ENCODE results near the gene TXLNB. TPM values are rescaled to one million over a fixed set of nuclear protein-coding genes. Genes with fewer than 3 reads are reported as not detected.
A peak's percentile ranks its signal among the peaks of the same experiment; 100 is the strongest.

Gene TXLNB
- total and polyA plus RNA-seq, 2 of the 4 experiments (the other 2 are of a cell fraction) = under 0.01 to 0.05 TPM

DNA sequence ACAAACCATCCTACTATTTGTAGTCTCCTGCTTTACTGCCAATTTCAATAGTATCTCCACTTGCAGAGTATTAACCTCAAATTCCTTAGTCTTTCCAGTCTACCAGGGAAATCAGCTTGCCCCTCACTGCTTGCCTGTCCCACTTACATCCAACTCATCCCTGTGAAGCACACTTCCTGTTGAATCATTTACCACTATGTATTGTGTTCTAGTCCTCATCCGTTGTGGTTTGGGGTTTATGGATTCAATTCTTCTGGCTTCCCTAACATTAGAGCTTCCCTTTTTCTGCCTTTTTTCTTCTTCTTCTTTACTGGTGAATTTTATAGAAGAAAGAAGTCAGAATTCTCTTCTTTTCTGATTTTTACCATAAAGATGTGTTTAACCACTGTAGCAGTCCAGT is 5.1 kb upstream of the TXLNB start:
- no peak overlapping the region for H4K91ac ChIP-seq (ENCODE audit: insufficient read depth, low read depth, low read length)
- DNase-seq (peak; percentile 69), ATAC-seq (ENCODE audit: low read depth) (peak; percentile 16; the same call in 1 of the 2 replicates)
- 0 out of 4 replicates have a peak overlapping the region, but pooled peaks of 1 of the 2 experiments have one; percentile 13 for H4K8ac ChIP-seq (ENCODE audit: low read depth in 2 of 2, low read length in 2 of 2)
- H3K4me1 ChIP-seq (ENCODE audit: control insufficient read depth, insufficient read depth, low read length) = peaks cover 4% of the 10 kb centered on the region
- ChIA-PET CTCF (no interaction called here), POLR2A (ENCODE audit: unreplicated experiment) (no interaction called here)
- peak overlapping the region; percentile 27; the same call in 1 of the 2 replicates for H2AK5ac ChIP-seq (ENCODE audit: low read depth, low read length)
- BruUV-seq (replicated peaks) = no TSS peak
- peak overlapping the region; percentile 24; the same call in 1 of the 2 replicates for H3K4ac ChIP-seq (ENCODE audit: low read depth, low read length)
- no peak overlapping the region for H3K23ac ChIP-seq (ENCODE audit: low read depth, low read length)
- in situ Hi-C loops (cut with MboI; ENCODE audit: low sequenced_read_pairs) (no loop called here), intact Hi-C loops (cut with micrococcal nuclease) (no loop called here), dilution Hi-C loops (cut with HindIII; ENCODE audit: low sequenced_read_pairs, unreplicated experiment) (no loop called here)
- H2BK5ac ChIP-seq (ENCODE audit: low read depth, low read length, poor library complexity, severe bottlenecking) = no peak overlapping the region
- no peaks in the 10 kb centered on the region for H4K20me1 ChIP-seq (ENCODE audit: insufficient read depth, low read length)
- H3K36me3 ChIP-seq (ENCODE audit: control insufficient read depth, insufficient read depth, low read length) = no peaks in the 10 kb centered on the region
- no peak overlapping the region for H3K4me2 ChIP-seq (ENCODE audit: low read depth, low read length)
- H3K9me3 ChIP-seq (ENCODE audit: control insufficient read depth, insufficient read depth, low read length) = no peaks in the 10 kb centered on the region
- H2AK9ac ChIP-seq (replicated peaks; ENCODE audit: low read depth, low read length, poor library complexity) = no peak overlapping the region
- H2BK20ac ChIP-seq (ENCODE audit: low read depth, low read length) = peak overlapping the region; percentile 44; the same call in 1 of the 2 replicates
- TF ChIP-seq RAD21 (IDR thresholded peaks at IDR 0.05; ENCODE audit: low read length) (no peak), MAFK (IDR thresholded peaks at IDR 0.05; ENCODE audit: low read depth, low read length) (no peak), MAZ (IDR thresholded peaks at IDR 0.05; ENCODE audit: borderline replicate concordance, low read depth, low read length) (no peak), CHD1 (IDR thresholded peaks at IDR 0.05; ENCODE audit: low read depth, low read length) (no peak), NFE2L2 (IDR thresholded peaks at IDR 0.05; ENCODE audit: low read depth, low read length) (no peak), RCOR1 (IDR thresholded peaks at IDR 0.05; ENCODE audit: insufficient replicate concordance, low read length) (no peak), RFX5 (IDR thresholded peaks at IDR 0.05; ENCODE audit: low read depth, low read length) (no peak), POLR2A (IDR thresholded peaks at IDR 0.05; ENCODE audit: low read depth, low read length) (no peak), MXI1 (IDR thresholded peaks at IDR 0.05; ENCODE audit: borderline replicate concordance, low read depth, low read length) (no peak), FOS (IDR thresholded peaks at IDR 0.05; ENCODE audit: low read depth, low read length) (no peak), BHLHE40 (IDR thresholded peaks at IDR 0.05; ENCODE audit: low read depth, low read length) (no peak), CEBPB (IDR thresholded peaks at IDR 0.05; ENCODE audit: low read depth, low read length) (no peak), SMC3 (IDR thresholded peaks at IDR 0.05; ENCODE audit: low read depth, low read length) (no peak)
- TF ChIP-seq, protein P1, sequence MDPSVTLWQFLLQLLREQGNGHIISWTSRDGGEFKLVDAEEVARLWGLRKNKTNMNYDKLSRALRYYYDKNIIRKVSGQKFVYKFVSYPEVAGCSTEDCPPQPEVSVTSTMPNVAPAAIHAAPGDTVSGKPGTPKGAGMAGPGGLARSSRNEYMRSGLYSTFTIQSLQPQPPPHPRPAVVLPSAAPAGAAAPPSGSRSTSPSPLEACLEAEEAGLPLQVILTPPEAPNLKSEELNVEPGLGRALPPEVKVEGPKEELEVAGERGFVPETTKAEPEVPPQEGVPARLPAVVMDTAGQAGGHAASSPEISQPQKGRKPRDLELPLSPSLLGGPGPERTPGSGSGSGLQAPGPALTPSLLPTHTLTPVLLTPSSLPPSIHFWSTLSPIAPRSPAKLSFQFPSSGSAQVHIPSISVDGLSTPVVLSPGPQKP (IDR thresholded peaks at IDR 0.05; ENCODE audit: borderline replicate concordance, low read depth, low read length) = no peak
- TF ChIP-seq, protein P2, sequence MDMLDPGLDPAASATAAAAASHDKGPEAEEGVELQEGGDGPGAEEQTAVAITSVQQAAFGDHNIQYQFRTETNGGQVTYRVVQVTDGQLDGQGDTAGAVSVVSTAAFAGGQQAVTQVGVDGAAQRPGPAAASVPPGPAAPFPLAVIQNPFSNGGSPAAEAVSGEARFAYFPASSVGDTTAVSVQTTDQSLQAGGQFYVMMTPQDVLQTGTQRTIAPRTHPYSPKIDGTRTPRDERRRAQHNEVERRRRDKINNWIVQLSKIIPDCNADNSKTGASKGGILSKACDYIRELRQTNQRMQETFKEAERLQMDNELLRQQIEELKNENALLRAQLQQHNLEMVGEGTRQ (IDR thresholded peaks at IDR 0.05; ENCODE audit: low read depth, low read length) = no peak
- TF ChIP-seq, protein P3, sequence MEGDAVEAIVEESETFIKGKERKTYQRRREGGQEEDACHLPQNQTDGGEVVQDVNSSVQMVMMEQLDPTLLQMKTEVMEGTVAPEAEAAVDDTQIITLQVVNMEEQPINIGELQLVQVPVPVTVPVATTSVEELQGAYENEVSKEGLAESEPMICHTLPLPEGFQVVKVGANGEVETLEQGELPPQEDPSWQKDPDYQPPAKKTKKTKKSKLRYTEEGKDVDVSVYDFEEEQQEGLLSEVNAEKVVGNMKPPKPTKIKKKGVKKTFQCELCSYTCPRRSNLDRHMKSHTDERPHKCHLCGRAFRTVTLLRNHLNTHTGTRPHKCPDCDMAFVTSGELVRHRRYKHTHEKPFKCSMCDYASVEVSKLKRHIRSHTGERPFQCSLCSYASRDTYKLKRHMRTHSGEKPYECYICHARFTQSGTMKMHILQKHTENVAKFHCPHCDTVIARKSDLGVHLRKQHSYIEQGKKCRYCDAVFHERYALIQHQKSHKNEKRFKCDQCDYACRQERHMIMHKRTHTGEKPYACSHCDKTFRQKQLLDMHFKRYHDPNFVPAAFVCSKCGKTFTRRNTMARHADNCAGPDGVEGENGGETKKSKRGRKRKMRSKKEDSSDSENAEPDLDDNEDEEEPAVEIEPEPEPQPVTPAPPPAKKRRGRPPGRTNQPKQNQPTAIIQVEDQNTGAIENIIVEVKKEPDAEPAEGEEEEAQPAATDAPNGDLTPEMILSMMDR (conservative IDR thresholded peaks at IDR 0.05; ENCODE audit: low read depth, low read length) = no peak
- peak overlapping the region; percentile 51; the same call in 1 of the 2 replicates for H2BK120ac ChIP-seq (ENCODE audit: low read depth, low read length)
- H3K4me3 ChIP-seq (ENCODE audit: insufficient read depth, low read depth, low read length) = no peak overlapping the region
- no peak overlapping the region; the same call in 1 of the 2 replicates for H3K14ac ChIP-seq (replicated peaks; ENCODE audit: low read depth, low read length)
- no peak overlapping the region for H3K9ac ChIP-seq (ENCODE audit: low read depth, low read length)
- 0 out of 2 replicates have a peak, but pooled peaks cover 2% of the 10 kb centered on the region for H3K9me1 ChIP-seq (ENCODE audit: insufficient read depth, low read length)
- H3K27me3 ChIP-seq (ENCODE audit: control insufficient read depth, insufficient read depth, low read length) = no peaks in the 10 kb centered on the region
- H3K18ac ChIP-seq (ENCODE audit: low read depth, low read length) = no peak overlapping the region
- H3K27ac ChIP-seq (ENCODE audit: insufficient read depth, low read length) = no peak overlapping the region
- H2BK15ac ChIP-seq (ENCODE audit: low read depth, low read length) = peak overlapping the region; percentile 67; the same call in 2 of the 3 replicates
- no CpG with 5 or more reads among the region's 1 CpG for WGBS, 2 experiments (ENCODE audit: extremely low coverage in 2 of 2, insufficient read length in 1 of 2)
- no peak overlapping the region for H3K56ac ChIP-seq (ENCODE audit: extremely low read depth, insufficient read depth, low read length)
- H4K5ac ChIP-seq (ENCODE audit: low read depth, low read length) = no peak overlapping the region
- H3K79me1 ChIP-seq (ENCODE audit: low read depth in 1 of 2, low read length in 2 of 2) = no peaks in the 10 kb centered on the region
- no peak overlapping the region for H2AFZ ChIP-seq (replicated peaks; ENCODE audit: low read length, poor library complexity)
